HG03439 (cell line): ENCODE results near the gene KIF19.

Source experiments
- ATAC-seq: cut with Tn5 transposase; IDR thresholded peaks from one replicate; pipeline ENCODE4 v1.9.1; 2021; ENCODE audit warnings: mild to moderate bottlenecking, moderate library complexity; ENCODE audit not compliant: unreplicated experiment

The KIF19 gene

GRCh38 chr17:74303305-74303704 lies 22.7 kb upstream of the KIF19 start:
- ATAC-seq: no peak

- ATAC-seq: no peak
Observed at GRCh38 chr17:74304184-74304583, 21.8 kb upstream of the KIF19 start.

- no peak for ATAC-seq
Observed at GRCh38 chr17:74305865-74306654, 20.0 kb upstream of the KIF19 start.

- no peak for ATAC-seq
Observed at GRCh38 chr17:74307984-74308773, 17.8 kb upstream of the KIF19 start.

GRCh38 chr17:74309902-74310301 lies 16.1 kb upstream of the KIF19 start:
- no peak for ATAC-seq

GRCh38 chr17:74314877-74315276 lies 11.1 kb upstream of the KIF19 start:
- no peak for ATAC-seq

- ATAC-seq: no peak
Observed at GRCh38 chr17:74316220-74316619, 9.8 kb upstream of the KIF19 start.

- no peak for ATAC-seq
Observed at GRCh38 chr17:74317071-74317470, 9.0 kb upstream of the KIF19 start.

- ATAC-seq: no peak
Observed at GRCh38 chr17:74318391-74318790, 7.6 kb upstream of the KIF19 start.

- ATAC-seq: no peak
Observed at GRCh38 chr17:74324521-74324920, 1.5 kb upstream of the KIF19 start.

- no peak for ATAC-seq
Observed at GRCh38 chr17:74325376-74325742, 667 bp upstream of the KIF19 start.

GRCh38 chr17:74326506-74326905 lies 480 bp downstream of the KIF19 start:
- ATAC-seq: no peak

GRCh38 chr17:74328487-74328886 lies 2.5 kb downstream of the KIF19 start:
- ATAC-seq: no peak

GRCh38 chr17:74329378-74329777 lies 3.4 kb downstream of the KIF19 start:
- ATAC-seq: no peak

GRCh38 chr17:74330446-74330845 lies 4.4 kb downstream of the KIF19 start:
- no peak for ATAC-seq

- ATAC-seq: no peak
Observed at GRCh38 chr17:74332017-74332650, 6.1 kb downstream of the KIF19 start.

- ATAC-seq: no peak
Observed at GRCh38 chr17:74332763-74333283, 6.8 kb downstream of the KIF19 start.

- ATAC-seq: no peak
Observed at GRCh38 chr17:74334393-74335039, 8.5 kb downstream of the KIF19 start.

GRCh38 chr17:74335529-74336062 lies 9.6 kb downstream of the KIF19 start:
- no peak for ATAC-seq

- no peak for ATAC-seq
Observed at GRCh38 chr17:74336307-74336706, 10.3 kb downstream of the KIF19 start.
